HG03469 (cell line): ENCODE measurements around the gene ARMH1.
"Not testable (repeated sequence)": the region's sequence is repeated elsewhere in the genome, so short reads cannot be mapped to it uniquely, and the experiment has no call there.

Experiments used
- ATAC-seq: cut with Tn5 transposase; IDR thresholded peaks from one replicate; pipeline ENCODE4 v1.9.1; 2021; ENCODE audit warnings: mild to moderate bottlenecking, moderate library complexity, moderate number of reproducible peaks; ENCODE audit not compliant: unreplicated experiment

ARMH1 gene

GRCh38 chr1:44664730-44665370 lies 9.7 kb upstream of the ARMH1 start:
- ATAC-seq = no peak

DNA sequence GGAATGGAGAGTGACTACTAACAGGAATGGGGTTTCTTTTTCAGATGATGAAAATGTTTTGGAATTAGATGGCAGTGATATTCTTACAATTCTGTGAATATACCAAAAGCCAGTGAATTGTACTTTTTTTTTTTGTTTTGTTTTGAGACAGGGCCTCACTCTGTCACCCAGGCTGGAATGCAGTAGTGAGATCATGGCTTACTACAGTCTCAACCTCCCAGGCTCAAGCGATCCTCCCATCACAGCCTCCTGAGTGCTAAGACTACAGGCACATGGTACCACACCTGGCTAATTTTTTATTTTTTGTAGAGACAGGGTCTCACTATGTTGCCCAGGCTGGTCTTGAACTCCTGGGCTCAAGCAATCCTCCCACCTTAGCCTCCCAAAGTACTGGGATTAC lies 7.8 kb upstream of the ARMH1 start:
- not testable (repeated sequence) for ATAC-seq

GRCh38 chr1:44670751-44671640 lies 3.5 kb upstream of the ARMH1 start:
- ATAC-seq = no peak

DNA sequence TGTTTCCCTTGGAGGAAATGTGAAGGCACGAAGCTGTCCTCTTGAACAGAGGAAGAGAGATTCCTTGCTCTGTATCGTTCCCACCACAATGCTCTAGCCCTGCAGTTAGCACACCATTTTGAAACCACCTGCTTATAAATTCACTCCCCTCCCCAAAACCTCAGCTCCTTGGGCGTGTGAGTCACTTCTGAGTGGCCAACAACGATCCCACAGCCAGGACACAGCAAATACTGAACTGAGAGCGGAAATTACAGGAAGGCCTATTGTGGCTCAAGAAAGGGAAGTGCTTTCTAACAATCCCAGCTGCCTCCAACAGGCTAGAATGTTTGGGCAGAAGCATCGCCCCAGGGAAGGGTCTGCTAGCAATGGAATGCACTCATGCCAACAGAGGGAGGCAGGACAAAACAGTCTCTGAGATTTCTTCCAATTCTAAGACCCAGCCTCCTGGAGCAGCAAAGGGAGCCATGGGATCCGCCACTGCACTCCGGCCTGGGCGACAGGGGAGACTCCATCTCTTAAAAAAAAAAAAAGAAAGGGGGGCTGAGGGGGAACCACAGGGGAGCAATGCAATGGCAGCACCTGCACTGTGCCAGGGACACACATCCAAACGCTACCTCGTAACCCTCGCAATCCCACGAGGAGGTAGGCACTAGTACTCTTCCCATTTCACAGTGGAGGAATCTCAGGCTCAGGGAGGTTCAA lies 2.1 kb upstream of the ARMH1 start:
- ATAC-seq = no peak

GRCh38 chr1:44672961-44673674 lies 1.4 kb upstream of the ARMH1 start:
- ATAC-seq = no peak

DNA sequence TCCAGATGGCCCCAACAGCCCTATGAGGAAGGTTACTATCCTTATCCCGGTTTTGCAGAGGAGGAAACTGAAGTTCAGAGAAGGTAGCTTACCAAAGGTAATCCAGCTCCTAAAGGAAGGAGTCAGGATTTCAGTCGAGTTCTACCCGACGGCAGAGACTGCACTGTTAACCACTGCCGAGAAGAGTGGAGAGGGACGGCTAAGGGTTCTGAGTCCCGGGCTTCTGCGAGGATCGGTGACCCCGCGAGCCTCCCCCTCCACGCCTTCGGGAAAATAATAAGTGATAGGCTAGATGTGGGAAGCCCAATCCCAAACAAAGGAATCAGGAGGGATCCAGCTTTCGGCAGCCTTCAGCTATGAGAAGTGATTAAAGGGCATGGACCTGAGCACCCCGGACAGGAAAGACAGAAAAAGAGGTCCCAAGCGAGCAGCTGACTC lies 820 bp upstream of the ARMH1 start:
- ATAC-seq = peak; percentile 3

GRCh38 chr1:44675186-44675585 lies 672 bp downstream of the ARMH1 start:
- no peak for ATAC-seq

GRCh38 chr1:44676484-44677200 lies 2.1 kb downstream of the ARMH1 start:
- no peak for ATAC-seq

DNA sequence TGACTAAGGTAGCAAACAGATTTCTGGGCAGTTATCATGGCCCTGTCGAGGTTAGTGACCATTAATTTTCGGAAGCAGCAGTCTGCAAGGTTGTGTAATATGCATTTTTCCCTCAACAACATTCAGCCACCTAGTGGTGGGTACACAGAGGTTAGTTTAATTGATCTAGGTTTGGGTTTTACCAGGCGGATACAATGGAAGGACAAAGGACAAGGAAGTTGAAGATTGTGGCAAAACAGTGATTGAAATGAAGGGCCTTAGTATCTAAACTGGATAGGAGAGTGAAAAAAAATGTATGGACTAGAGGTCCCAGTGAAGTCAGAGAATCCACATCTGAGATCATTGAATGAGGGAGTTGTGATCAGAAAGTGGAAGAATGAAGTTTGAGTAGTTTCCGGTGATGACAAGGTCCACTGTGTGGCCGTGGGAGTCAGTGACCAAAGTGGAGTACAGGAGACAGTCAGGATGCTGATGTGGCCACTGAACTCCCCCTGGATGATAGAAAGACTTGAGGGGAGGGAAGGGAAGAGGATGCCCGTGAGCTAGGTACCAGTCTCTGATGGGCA lies 2.8 kb downstream of the ARMH1 start:
- ATAC-seq = no peak

GRCh38 chr1:44678120-44678519 lies 3.6 kb downstream of the ARMH1 start:
- ATAC-seq = no peak

- ATAC-seq = no peak
Observed at GRCh38 chr1:44678626-44679025, 4.1 kb downstream of the ARMH1 start.

DNA sequence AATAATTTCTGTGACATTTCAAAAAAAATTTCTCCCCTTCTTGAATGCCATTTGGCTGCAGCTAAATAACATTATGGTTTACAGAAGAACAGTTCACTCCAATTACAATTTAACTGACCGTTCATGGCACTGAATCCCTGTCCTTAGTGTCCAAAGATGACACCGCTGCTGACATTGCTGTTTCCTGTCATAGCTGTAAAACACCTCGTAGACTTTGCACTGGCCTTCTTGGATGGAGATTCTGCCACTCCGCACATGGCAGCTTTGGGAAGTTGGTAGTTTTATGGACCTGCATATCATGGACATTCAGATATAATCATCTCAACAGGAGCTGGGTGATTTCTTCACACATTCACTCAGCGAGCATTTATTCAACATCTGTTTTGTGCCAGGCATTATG lies 5.0 kb downstream of the ARMH1 start:
- no peak for ATAC-seq

DNA sequence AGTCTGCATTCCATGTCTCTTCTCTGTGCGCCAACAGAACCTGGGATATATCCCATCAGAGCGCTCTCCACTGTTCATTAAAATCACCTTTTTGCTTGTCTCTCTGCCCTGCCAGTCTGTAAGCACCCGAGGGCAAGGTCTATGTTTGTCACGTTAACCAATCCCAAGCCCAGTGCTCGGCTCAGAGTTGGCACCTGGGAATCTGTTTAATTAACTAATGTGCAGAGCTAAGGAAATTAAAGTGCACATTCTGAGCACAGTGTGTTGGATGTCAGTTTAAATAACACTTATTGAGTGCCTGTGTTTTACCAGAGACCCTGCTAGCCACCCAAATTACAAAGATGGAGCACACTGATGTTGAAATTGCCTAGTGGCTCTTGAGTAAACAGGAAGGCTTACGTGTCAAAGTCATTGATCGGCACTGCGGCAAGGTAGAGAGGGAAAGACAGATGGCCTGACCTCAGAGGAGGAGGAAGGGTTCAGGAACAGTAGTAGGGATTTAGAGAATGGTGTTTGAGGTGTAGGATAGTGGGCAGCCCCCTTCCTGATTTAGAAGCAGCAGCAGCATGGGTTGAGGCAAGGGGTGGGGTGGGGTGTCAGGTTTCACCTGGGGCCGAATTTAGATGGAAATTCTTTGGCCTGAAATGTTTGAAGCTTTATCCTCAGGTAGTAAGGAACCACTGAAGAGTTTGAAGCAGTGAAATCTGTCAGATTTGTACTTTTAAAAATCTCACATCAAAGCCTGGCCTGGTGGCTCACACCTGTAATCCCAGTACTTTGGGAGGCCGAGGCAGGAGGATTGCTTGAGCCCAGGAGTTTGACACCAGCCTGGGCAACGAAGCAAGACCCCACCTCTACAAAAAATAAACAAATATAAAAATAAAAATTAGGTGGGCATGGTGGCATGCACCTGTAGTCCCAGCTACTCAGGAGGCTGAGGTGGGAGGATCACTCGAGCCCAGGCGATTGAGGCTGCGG lies 7.7 kb downstream of the ARMH1 start:
- no peak for ATAC-seq

DNA sequence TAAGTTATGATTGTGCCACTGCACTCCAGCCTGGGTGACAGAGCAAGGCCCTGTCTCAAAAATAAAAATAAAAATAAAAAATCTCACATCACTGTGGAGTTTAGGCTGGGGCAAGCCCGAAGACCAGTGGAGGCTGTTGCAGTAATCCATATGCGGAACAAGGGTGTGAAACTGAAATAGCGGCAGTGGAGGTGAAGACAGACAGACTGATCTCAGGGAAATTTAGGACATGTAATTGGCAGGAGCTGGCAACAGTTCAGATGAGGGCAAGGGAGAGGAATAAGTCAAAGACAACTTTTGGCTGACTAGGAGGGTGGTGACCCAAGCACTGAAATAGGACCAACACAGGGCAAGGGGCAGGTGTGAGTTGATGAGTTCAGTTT lies 8.4 kb downstream of the ARMH1 start:
- ATAC-seq = no peak

DNA sequence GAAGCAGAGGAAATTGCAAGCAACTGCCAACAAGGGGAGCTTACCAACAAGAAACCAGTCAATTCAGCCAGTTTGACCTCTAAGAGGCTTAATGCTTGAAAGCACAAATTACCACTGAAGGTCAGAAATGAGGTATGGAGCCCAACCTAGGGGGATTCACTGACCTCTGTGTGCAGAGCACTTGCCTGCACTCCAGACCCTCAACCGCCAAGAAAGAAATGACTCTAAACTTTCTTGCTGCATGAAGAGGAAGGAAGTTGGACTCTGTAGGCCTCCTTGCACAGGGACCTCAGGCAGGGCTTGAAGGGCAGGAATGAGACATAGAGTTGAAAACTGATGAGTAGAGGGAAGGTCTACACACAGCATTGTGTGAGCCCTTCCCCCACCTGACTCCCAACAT lies 10.0 kb downstream of the ARMH1 start:
- no peak for ATAC-seq

GRCh38 chr1:44685218-44685617 lies 10.7 kb downstream of the ARMH1 start:
- no peak for ATAC-seq

- ATAC-seq = no peak
Observed at GRCh38 chr1:44685881-44686280, 11.4 kb downstream of the ARMH1 start.

DNA sequence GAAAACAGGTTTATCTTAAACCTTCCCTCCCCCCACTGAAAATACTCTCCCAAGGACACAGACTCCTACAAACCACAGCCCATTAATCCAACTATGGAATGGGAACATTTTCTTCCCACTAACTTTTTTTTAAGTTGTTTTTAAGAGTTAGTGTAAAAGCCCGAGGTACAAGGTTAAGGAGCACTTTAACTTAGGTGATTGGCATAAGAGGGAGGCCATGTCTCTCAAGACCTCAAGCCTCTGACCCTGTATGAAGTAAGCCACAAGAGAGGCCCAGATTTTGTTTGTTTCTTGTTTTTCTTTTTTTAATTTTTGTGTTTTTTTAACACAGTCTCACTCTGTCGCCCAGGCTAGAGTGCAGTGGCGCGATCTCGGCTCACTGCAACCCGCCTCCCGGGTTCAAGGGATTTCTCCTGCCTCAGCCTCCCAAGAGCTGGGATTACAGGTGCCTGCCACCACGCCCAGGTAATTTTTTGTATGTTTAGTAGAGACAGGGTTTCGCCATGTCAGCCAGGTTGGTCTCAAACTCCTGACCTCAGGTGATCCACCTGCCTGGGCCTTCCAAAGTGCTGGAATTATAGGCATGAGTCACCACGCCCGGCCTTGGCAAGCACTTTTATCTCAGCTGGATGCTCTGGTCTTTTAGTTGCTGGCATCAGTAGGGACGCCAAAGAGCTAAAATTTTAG lies 14.4 kb downstream of the ARMH1 start:
- ATAC-seq = no peak

DNA sequence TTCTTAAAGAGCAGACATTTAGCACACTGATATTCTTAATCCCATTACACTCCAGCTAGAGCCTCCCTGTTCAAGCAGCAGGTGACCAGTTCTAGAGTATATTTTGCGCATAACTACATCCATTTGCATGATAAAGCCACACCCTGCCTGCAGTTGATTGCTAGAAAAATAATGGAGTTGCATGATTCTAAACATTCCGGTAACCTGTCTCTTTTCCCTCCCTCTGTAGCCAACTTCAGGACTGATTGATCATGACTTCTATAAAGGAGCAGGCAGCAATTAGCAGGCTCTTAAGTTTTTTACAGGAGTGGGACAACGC lies 14.9 kb downstream of the ARMH1 start:
- ATAC-seq = no peak
